Activated CD8-positive, alpha-beta T cell treated with anti-CD3 and anti-CD28 coated beads for 36 hours (primary cell): Measurements from ENCODE around the gene OCEL1. TPM values are rescaled to one million over a fixed set of nuclear protein-coding genes. Genes with fewer than 3 reads are reported as not detected.
A peak's percentile ranks its signal among the peaks of the same experiment; 100 is the strongest.

Source experiments
- ATAC-seq: fragments of 200-7000 bp; cut with Tn5 transposase; one replicate; pipeline ENCODE4 v1.10.0; 2021; ENCODE audit warnings: mild to moderate bottlenecking, moderate library complexity
- CTCF ChIA-PET: fragments of 350-600 bp; sonication (Branson Sonifier 250); formaldehyde crosslinking; loops from one replicate; lab custom pipeline; 2021; ENCODE audit warnings: antibody characterized with exemption; lab: Charles Lee
- POLR2A ChIA-PET: fragments of 350-600 bp; sonication (Branson Sonifier 250); formaldehyde crosslinking; loops from one replicate; lab custom pipeline; 2021; ENCODE audit warnings: antibody characterized with exemption; lab: Charles Lee
- DNase-seq: peaks from one replicate; pipeline ENCODE4 v3.0.0-alpha.2; 2020
- H3K27ac Mint-ChIP-seq: one replicate; pipeline ENCODE4 v1.8.0; 2021; ENCODE audit warnings: mild to moderate bottlenecking, mixed read lengths
- H3K27me3 Mint-ChIP-seq: one replicate; pipeline ENCODE4 v1.8.0; 2021; ENCODE audit warnings: mixed read lengths
- H3K36me3 Mint-ChIP-seq: one replicate; pipeline ENCODE4 v1.8.0; 2021; ENCODE audit warnings: low read depth, mixed read lengths
- H3K4me1 Mint-ChIP-seq: one replicate; pipeline ENCODE4 v1.8.0; 2021; ENCODE audit warnings: low read depth, mixed read lengths
- H3K4me3 Mint-ChIP-seq: one replicate; pipeline ENCODE4 v1.8.0; 2021; ENCODE audit warnings: mild to moderate bottlenecking, moderate library complexity, mixed read lengths
- H3K9me3 Mint-ChIP-seq: one replicate; pipeline ENCODE4 v1.8.0; 2021; ENCODE audit warnings: mixed read lengths
- CTCF ChIP-seq: fragments of 200-600 bp; IDR thresholded peaks from one replicate; pipeline ENCODE4 v1.8.0; 2022; ENCODE audit warnings: antibody characterized with exemption, mild to moderate bottlenecking
- intact Hi-C: fragments of 100-400 bp; cut with micrococcal nuclease; formaldehyde crosslinking; loops from one replicate; pipeline ENCODE4 v1.10.0; 2022
- total RNA-seq, 2 experiments: library from RNA; stranded (reverse); gene quantifications; one replicate each; pipeline ENCODE4 v1.2.3, GENCODE V29; 2021

OCEL1 gene
- total RNA-seq, 2 experiments from 2014 or later: 20.1 TPM

GRCh38 chr19:17194608-17195007 lies 31.4 kb upstream of the OCEL1 start:
- H3K36me3 Mint-ChIP-seq: peaks cover 39% of the 10 kb centered on the region
- TF ChIP-seq CTCF: no peak
- CTCF ChIA-PET: no interaction called here
- H3K4me1 Mint-ChIP-seq: no peaks in the 10 kb centered on the region
- no peak overlapping the region for H3K27ac Mint-ChIP-seq
- intact Hi-C loops: no loop called here
- POLR2A ChIA-PET: no interaction called here
- H3K9me3 Mint-ChIP-seq: no peaks in the 10 kb centered on the region
- no peak overlapping the region for H3K4me3 Mint-ChIP-seq
- ATAC-seq (no peak), DNase-seq (no peak)
- H3K27me3 Mint-ChIP-seq: no peaks in the 10 kb centered on the region

- no peak overlapping the region for H3K4me3 Mint-ChIP-seq
- POLR2A ChIA-PET: interaction anchor here (1.0 kb wide), 1 partner anchor 13 kb away, joined by 3 read pairs; no protein-coding TSS in a partner anchor
- DNase-seq: no peak
- H3K36me3 Mint-ChIP-seq: peaks cover 39% of the 10 kb centered on the region
- H3K27me3 Mint-ChIP-seq: no peaks in the 10 kb centered on the region
- CTCF ChIA-PET: no interaction called here
- H3K27ac Mint-ChIP-seq: no peak overlapping the region
- no peaks in the 10 kb centered on the region for H3K9me3 Mint-ChIP-seq
- intact Hi-C loops: no loop called here
- H3K4me1 Mint-ChIP-seq: no peaks in the 10 kb centered on the region
- no peak for TF ChIP-seq CTCF
- ATAC-seq: no peak
These were observed 30.9 kb upstream of the OCEL1 start for GRCh38 chr19:17195106-17195505.

- Mint-ChIP-seq H3K4me3 (no peak overlapping the region), H3K27me3 (no peaks in the 10 kb centered on the region), H3K4me1 (no peaks in the 10 kb centered on the region), H3K36me3 (peaks cover 36% of the 10 kb centered on the region), H3K27ac (peak overlapping the region; percentile 54), H3K9me3 (no peaks in the 10 kb centered on the region)
- CTCF ChIA-PET: no interaction called here
- POLR2A ChIA-PET: no interaction called here
- intact Hi-C loops: no loop called here
- ATAC-seq (no peak), DNase-seq (no peak)
- TF ChIP-seq CTCF: no peak
These were observed 29.4 kb upstream of the OCEL1 start for GRCh38 chr19:17196610-17197009.

- Mint-ChIP-seq H3K27ac (no peak overlapping the region), H3K9me3 (no peaks in the 10 kb centered on the region), H3K4me3 (no peak overlapping the region), H3K4me1 (no peaks in the 10 kb centered on the region), H3K36me3 (peaks cover 46% of the 10 kb centered on the region), H3K27me3 (no peaks in the 10 kb centered on the region)
- no peak for TF ChIP-seq CTCF
- CTCF ChIA-PET: no interaction called here
- intact Hi-C loops: no loop called here
- POLR2A ChIA-PET: no interaction called here
- ATAC-seq (no peak), DNase-seq (no peak)
These were observed 28.4 kb upstream of the OCEL1 start for GRCh38 chr19:17197666-17198065.

- ATAC-seq: no peak
- ChIA-PET POLR2A (interaction anchor here (1.1 to 1.2 kb wide), 2 partner anchors 8 to 13 kb away, joined by 3 to 4 read pairs; no protein-coding TSS in a partner anchor), CTCF (no interaction called here)
- TF ChIP-seq CTCF: no peak
- Mint-ChIP-seq H3K9me3 (no peaks in the 10 kb centered on the region), H3K27me3 (no peaks in the 10 kb centered on the region), H3K4me1 (no peaks in the 10 kb centered on the region), H3K4me3 (no peak overlapping the region), H3K27ac (no peak overlapping the region), H3K36me3 (peaks cover 52% of the 10 kb centered on the region)
- DNase-seq: no peak
- intact Hi-C loops: no loop called here
These were observed 25.5 kb upstream of the OCEL1 start for GRCh38 chr19:17200408-17201079.
